ENCODE measurements around the gene PIH1D1. TPM values are rescaled to one million over a fixed set of nuclear protein-coding genes. Genes with fewer than 3 reads are reported as not detected.

PIH1D1 gene
- total and polyA plus RNA-seq, 2 donors (not counting 3 experiments of a cell fraction or from before 2014, with no cell fraction given), result 83.2 to 86.9 TPM

GRCh38 chr19:49400029-49400428, 51.6 kb downstream of the PIH1D1 start:
- POLR2A ChIA-PET, result no interaction called here

More at GRCh38 chr19:49400029-49400428, 51.6 kb downstream of the PIH1D1 start:
- no peak for TF ChIP-seq EZH2 (IDR thresholded peaks at IDR 0.05; ENCODE audit: borderline replicate concordance, low read depth, low read length, severe bottlenecking)
- TF ChIP-seq POLR2AphosphoS5 (IDR thresholded peaks at IDR 0.05; ENCODE audit: insufficient read depth, low read depth, low read length), result no peak
- no peak for TF ChIP-seq FOS (IDR thresholded peaks at IDR 0.05; ENCODE audit: borderline replicate concordance, insufficient read depth, low read length)
- no peak for TF ChIP-seq CTCF (IDR thresholded peaks at IDR 0.05; ENCODE audit: extremely low read depth in 1 of 2, insufficient read depth in 1 of 2, low read depth in 1 of 2, low read length in 2 of 2)
- no peak for TF ChIP-seq MYC (IDR thresholded peaks at IDR 0.05; ENCODE audit: low read depth, low read length)
- no peak for TF ChIP-seq POLR2A (IDR thresholded peaks at IDR 0.05; ENCODE audit: low read depth, low read length)
- no peak for FAIRE-seq
- intact Hi-C loops (cut with micrococcal nuclease) (no loop called here), dilution Hi-C loops (cut with MboI; ENCODE audit: extremely low pct_ligation_motif_present, low sequenced_read_pairs) (no loop called here)
- H3K27me3 ChIP-seq (ENCODE audit: control insufficient read depth in 2 of 2, insufficient read depth in 2 of 2, low read length in 2 of 2), result no peaks in the 10 kb centered on the region
- no peaks in the 10 kb centered on the region for H3K9me1 ChIP-seq (replicated peaks; ENCODE audit: control insufficient read depth, extremely low read depth, insufficient read depth, low read length)
- H3K27ac ChIP-seq (ENCODE audit: insufficient read depth, low read depth, low read length), result no peak overlapping the region
- no peak overlapping the region for H3K4me2 ChIP-seq (ENCODE audit: insufficient read depth, low read length)
- no peak overlapping the region for H3K9ac ChIP-seq (replicated peaks; ENCODE audit: extremely low read depth, insufficient read depth, low read length)
- DNase-seq (ENCODE audit: low read depth, low spot score), result no peak
- no peaks in the 10 kb centered on the region for H3K9me3 ChIP-seq (replicated peaks; ENCODE audit: control insufficient read depth, insufficient read depth, low read length)
- no TSS peak for BruUV-seq (replicated peaks)
- no peaks in the 10 kb centered on the region for H3K4me1 ChIP-seq (ENCODE audit: control insufficient read depth, extremely low read depth, insufficient read depth, low read length)
- H4K20me1 ChIP-seq (replicated peaks; ENCODE audit: control insufficient read depth, extremely low read depth, insufficient read depth, low read length), result no peaks in the 10 kb centered on the region
- H3K79me2 ChIP-seq (ENCODE audit: control insufficient read depth, insufficient read depth, low read length), result no peaks in the 10 kb centered on the region
- H3K36me3 ChIP-seq (ENCODE audit: control insufficient read depth in 2 of 2, extremely low read depth in 1 of 2, insufficient read depth in 2 of 2, low read length in 2 of 2), result no peaks in the 10 kb centered on the region
- no peak overlapping the region for H2AFZ ChIP-seq (ENCODE audit: low read depth, low read length)
- H3K4me3 ChIP-seq (replicated peaks in 1 of 3; ENCODE audit: insufficient read depth in 1 of 3, low read depth in 1 of 3, low read length in 3 of 3), result no peak overlapping the region
- CTCF ChIA-PET, result no interaction called here

Measured in endothelial cell of umbilical vein (primary cell).